Measurements from ENCODE around the gene FFAR1.

DNA sequence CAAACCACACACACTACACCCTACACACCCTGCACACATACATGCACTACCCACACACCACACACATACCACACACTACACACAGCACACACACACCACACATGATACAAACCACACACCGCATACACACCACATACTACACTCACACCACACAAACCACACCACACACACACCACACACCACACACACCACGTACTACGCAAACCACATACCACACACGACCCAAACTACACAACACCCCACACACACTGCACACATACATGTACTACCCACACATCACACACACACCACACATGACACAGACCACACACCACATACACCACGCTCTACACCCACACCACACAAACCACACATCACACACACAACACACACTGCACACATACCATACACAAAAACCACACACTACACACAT is 49.1 kb upstream of the FFAR1 start:
- TF ChIP-seq, protein P1, sequence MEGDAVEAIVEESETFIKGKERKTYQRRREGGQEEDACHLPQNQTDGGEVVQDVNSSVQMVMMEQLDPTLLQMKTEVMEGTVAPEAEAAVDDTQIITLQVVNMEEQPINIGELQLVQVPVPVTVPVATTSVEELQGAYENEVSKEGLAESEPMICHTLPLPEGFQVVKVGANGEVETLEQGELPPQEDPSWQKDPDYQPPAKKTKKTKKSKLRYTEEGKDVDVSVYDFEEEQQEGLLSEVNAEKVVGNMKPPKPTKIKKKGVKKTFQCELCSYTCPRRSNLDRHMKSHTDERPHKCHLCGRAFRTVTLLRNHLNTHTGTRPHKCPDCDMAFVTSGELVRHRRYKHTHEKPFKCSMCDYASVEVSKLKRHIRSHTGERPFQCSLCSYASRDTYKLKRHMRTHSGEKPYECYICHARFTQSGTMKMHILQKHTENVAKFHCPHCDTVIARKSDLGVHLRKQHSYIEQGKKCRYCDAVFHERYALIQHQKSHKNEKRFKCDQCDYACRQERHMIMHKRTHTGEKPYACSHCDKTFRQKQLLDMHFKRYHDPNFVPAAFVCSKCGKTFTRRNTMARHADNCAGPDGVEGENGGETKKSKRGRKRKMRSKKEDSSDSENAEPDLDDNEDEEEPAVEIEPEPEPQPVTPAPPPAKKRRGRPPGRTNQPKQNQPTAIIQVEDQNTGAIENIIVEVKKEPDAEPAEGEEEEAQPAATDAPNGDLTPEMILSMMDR (conservative IDR thresholded peaks at IDR 0.05 in 1 of 2, IDR thresholded peaks at IDR 0.05 in 1 of 2; ENCODE audit: low read depth in 1 of 2, low read length in 2 of 2): no peak
- no peak for TF ChIP-seq EZH2 (IDR thresholded peaks at IDR 0.05; ENCODE audit: low read length, missing control alignments)

Measured in fibroblast of lung (primary cell).